Jurkat, Clone E6-1 (cell line): Measurements from ENCODE around the gene DDX18. TPM values are rescaled to one million over a fixed set of nuclear protein-coding genes. Genes with fewer than 3 reads are reported as not detected.
A peak's percentile ranks its signal among the peaks of the same experiment; 100 is the strongest.
"Not testable (repeated sequence)": the region's sequence is repeated elsewhere in the genome, so short reads cannot be mapped to it uniquely, and the experiment has no call there.

Experiments
- DNase-seq: peaks from one replicate; pipeline ENCODE4 v3.0.0-alpha.2; 2011; ENCODE audit warnings: low read depth, low spot score
- H3K4me3 ChIP-seq: 2 replicates; pipeline ENCODE4 v1.5.1; 2011; ENCODE audit warnings: mild to moderate bottlenecking, low read length, control low read depth, moderate library complexity
- polyA plus RNA-seq: library from polyadenylated mRNA; unstranded; fragments of >200 nt; gene quantifications from one replicate; pipeline ENCODE4 v1.2.1, GENCODE V29; 2012; ENCODE audit warnings: missing spikeins; ENCODE audit not compliant: insufficient read length, insufficient read depth

The DDX18 gene
- 115 TPM for polyA plus RNA-seq

GRCh38 chr2:117814417-117815264 is at the start of gene DDX18:
Gene DDX18, plus strand, starts transcription at chr2:117814691. Its CDS starts 87 bp downstream, at chr2:117814778.
- peak within 1 kb of the TSS; percentile 94 for H3K4me3 ChIP-seq
- DNase-seq, result peak; percentile 97

GRCh38 chr2:117770730-117771129 is 43.8 kb upstream of the DDX18 start:
- DNase-seq, result no peak
- H3K4me3 ChIP-seq, result no peak overlapping the region

GRCh38 chr2:117771969-117772630 is 42.4 kb upstream of the DDX18 start:
- peak; percentile 46 for DNase-seq
- no peak overlapping the region for H3K4me3 ChIP-seq

GRCh38 chr2:117774716-117775115 is 39.8 kb upstream of the DDX18 start:
- no peak for DNase-seq

GRCh38 chr2:117775703-117776219 is 38.7 kb upstream of the DDX18 start:
- no peak for DNase-seq
- H3K4me3 ChIP-seq, result no peak overlapping the region

More at GRCh38 chr2:117774716-117775115, 39.8 kb upstream of the DDX18 start:
- H3K4me3 ChIP-seq, result no peak overlapping the region

GRCh38 chr2:117776888-117777287 is 37.6 kb upstream of the DDX18 start:
- H3K4me3 ChIP-seq, result no peak overlapping the region
- DNase-seq, result no peak

- peak; percentile 74 for DNase-seq
- H3K4me3 ChIP-seq, result no peak overlapping the region
Measured at GRCh38 chr2:117785740-117786139, 28.8 kb upstream of the DDX18 start.

GRCh38 chr2:117786520-117786919 is 28.0 kb upstream of the DDX18 start:
- no peak for DNase-seq
- no peak overlapping the region for H3K4me3 ChIP-seq

- no peak overlapping the region for H3K4me3 ChIP-seq
- DNase-seq, result no peak
Measured at GRCh38 chr2:117789505-117789904, 25.0 kb upstream of the DDX18 start.

GRCh38 chr2:117794668-117795067 is 19.8 kb upstream of the DDX18 start:
- H3K4me3 ChIP-seq, result no peak overlapping the region
- DNase-seq, result no peak

GRCh38 chr2:117801826-117802225 is 12.7 kb upstream of the DDX18 start:
- no peak overlapping the region for H3K4me3 ChIP-seq
- DNase-seq, result no peak

- peak overlapping the region; percentile 47 for H3K4me3 ChIP-seq
- DNase-seq, result not testable (repeated sequence)
Measured at GRCh38 chr2:117803644-117804325, 10.7 kb upstream of the DDX18 start.

- no peak for DNase-seq
- H3K4me3 ChIP-seq, result no peak overlapping the region
Measured at GRCh38 chr2:117812443-117812842, 2.0 kb upstream of the DDX18 start.

GRCh38 chr2:117815946-117816345 is 1.5 kb downstream of the DDX18 start:
- peak overlapping the region; percentile 94 for H3K4me3 ChIP-seq
- no peak for DNase-seq

- H3K4me3 ChIP-seq, result no peak overlapping the region
- no peak for DNase-seq
Measured at GRCh38 chr2:117818921-117819320, 4.4 kb downstream of the DDX18 start.

GRCh38 chr2:117820444-117820843 is 6.0 kb downstream of the DDX18 start:
- DNase-seq, result no peak
- no peak overlapping the region for H3K4me3 ChIP-seq

- no peak overlapping the region for H3K4me3 ChIP-seq
- no peak for DNase-seq
Measured at GRCh38 chr2:117825437-117825836, 10.9 kb downstream of the DDX18 start.

- not testable (repeated sequence) for DNase-seq, H3K4me3 ChIP-seq
Measured at GRCh38 chr2:117827464-117827863, 13.0 kb downstream of the DDX18 start.

- no peak for DNase-seq
- H3K4me3 ChIP-seq, result no peak overlapping the region
Measured at GRCh38 chr2:117828870-117829269, 14.4 kb downstream of the DDX18 start.

- DNase-seq, result no peak
- no peak overlapping the region for H3K4me3 ChIP-seq
Measured at GRCh38 chr2:117832332-117832731, 17.8 kb downstream of the DDX18 start.
